ENCODE measurements around the gene SMTN. TPM values are rescaled to one million over a fixed set of nuclear protein-coding genes. Genes with fewer than 3 reads are reported as not detected.

SMTN gene
- total RNA-seq, 1 donor from 2014 or later = 9.8 TPM

DNA sequence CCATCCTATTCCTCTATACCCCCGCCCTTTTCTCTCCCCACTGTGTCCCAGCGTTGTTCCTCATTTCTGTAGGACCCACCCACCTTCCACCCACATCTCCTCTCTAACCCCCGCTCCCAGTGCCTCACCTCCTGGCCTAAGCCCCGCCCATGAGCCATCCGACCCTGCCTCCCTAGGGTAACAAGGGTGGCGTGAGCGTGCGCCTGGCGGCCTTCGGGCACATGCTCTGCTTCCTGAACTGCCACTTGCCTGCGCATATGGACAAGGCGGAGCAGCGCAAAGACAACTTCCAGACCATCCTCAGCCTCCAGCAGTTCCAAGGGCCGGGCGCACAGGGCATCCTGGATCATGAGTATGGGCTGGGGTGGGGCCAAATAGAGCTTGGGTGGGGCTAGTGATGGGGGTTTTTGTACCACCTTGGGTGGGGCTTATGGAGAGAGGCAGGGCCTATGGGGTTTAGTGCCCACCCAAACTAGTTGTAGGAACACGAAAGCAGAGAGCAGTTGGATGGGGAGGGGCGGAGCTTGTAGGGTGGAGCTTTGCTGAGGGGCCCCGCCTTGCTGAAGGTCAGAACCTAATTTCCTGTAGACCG, 46.2 kb downstream of the SMTN start:
- DNase-seq = no peak

DNA sequence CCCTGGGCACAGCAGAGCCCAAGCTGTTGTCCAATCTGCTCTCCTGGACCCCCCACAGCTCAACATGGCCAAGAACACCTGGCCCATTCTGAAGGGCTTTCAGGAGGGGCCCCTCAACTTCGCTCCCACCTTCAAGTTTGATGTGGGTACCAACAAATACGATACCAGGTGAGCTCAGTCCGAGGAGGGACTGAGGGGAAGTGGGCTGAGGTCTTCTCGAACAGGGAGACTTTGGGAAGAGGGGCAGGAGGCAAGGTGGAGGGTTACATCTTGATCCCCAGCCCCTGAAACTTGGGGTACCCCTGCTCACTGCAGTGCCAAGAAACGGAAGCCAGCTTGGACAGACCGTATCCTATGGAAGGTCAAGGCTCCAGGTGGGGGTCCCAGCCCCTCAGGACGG, 47.0 kb downstream of the SMTN start:
- DNase-seq = no peak

DNA sequence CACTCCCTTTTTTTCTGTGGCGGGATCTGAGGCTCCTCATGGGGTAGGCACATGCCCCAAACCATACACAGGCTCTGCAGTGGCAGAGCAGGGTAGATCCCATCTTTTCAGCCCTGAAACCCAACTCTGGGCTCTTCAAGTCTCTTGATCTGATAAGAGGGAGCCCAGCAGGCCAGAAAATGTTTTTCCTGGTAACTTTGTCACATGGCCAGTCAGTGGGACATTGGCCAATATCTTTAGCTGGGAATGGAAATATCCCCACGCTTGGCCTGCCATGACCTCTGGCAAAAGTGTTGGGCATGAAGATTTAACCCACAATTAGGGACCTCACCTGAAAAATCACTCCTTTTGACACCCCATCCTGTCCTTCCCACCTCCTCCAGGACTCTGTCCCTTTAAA, 49.8 kb downstream of the SMTN start:
- DNase-seq = no peak

DNA sequence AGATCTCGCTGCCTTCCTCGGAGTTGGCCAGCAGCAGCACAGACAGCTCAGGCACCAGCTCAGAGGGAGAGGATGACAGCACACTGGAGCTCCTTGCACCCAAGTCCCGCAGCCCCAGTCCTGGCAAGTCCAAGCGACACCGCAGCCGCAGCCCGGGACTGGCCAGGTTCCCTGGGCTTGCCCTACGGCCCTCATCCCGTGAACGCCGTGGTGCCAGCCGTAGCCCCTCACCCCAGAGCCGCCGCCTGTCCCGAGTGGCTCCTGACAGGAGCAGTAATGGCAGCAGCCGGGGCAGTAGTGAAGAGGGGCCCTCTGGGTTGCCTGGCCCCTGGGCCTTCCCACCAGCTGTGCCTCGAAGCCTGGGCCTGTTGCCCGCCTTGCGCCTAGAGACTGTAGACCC, 52.8 kb downstream of the SMTN start:
- DNase-seq = no peak

DNA sequence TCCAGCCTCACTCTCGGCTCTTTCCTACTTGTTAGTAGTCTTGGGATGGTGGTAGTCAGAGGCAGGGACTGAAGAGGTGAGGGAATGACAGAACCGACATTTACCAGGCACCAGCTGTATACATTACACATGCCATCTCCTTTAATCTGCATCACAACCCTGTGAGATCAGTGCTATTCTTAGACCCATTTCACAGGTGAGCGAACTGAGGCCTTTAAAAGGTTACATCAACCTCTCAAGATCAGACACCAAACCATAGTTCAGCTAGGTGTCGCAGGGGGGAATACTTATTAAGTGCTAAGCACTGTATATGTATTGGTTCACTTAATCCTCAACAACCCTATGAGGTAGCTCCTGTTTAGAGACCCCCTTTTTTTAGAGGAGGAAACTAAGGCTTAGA, 53.6 kb downstream of the SMTN start:
- no peak for DNase-seq

DNA sequence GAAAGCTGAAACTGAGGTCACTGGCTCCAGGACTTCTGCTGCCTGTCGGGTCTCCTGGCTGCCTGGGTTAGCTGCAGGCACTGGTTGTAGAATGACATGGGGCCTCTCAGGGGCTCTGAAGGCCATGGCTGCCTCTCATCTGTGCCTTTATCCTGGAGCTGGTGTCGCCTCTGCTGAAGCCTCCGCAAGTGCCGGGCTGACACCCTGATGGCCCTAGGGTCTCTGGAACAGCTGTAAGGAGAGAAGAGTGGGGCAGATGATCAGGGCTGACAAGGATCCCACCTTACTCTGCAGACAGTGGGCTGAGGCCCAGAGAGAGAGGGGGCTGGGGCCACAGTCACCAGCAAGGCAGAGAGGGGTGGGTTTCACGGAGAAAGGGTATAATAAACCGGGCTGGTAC, 54.6 kb downstream of the SMTN start:
- DNase-seq = no peak

DNA sequence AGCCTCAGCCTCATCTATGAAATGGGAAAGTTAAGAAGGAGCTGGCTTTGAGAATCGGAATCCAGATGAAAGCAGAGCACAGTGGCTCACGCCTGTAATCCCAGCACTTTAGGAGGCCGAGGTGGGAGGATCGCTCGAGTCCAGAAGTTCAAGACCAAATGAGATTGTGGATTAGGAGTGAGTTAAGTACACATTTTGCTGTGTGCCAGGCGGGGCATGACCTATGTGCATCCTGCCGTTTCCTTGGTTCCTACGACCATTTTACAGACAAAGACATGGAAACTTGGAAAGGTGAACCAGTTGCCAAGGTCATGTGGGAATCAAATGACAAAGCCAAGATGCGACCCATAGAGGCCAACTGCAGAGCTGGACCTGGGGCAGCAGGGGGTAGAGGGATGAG, 55.0 kb downstream of the SMTN start:
- DNase-seq = no peak

DNA sequence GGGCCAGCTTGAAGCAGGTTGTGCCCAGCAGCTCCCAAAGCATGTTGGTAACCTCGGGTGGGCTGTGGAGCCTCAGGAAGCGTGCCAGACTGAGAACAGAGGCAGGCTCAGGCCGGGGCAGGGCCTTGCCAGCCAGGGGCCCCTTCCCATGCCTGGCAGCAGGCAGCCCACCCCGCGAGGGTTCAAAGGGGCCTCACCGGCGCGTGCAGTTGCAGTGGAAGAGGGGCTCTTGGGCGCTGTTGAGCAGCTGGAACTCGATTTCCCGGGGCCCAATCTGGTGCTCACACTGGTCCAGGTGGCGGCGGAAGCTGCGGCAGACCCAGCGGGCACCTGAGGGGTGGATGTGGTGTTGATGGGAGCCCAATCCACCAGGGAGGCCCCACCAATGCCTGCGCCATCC, 55.6 kb downstream of the SMTN start:
- no peak for DNase-seq

DNA sequence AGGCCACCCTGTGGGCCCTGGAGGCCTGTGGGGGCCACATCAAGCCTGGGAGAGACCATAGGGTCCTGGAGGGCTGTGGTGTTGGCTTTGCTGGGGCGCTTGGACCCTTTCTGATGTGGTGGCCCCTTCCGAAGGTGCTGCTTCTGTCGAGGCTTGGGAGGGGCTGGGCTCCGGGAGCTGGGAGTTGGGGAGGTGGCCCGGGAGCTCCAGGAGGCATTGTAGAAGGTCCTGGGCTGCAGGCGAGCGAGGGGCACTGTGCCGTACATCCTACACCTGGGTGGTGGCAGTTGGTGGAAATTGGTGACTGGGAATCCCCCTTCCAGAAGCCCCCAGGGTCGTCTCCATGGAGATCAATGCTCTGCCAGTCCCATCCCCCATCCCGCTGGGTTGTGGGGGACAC, 56.6 kb downstream of the SMTN start:
- DNase-seq = no peak

DNA sequence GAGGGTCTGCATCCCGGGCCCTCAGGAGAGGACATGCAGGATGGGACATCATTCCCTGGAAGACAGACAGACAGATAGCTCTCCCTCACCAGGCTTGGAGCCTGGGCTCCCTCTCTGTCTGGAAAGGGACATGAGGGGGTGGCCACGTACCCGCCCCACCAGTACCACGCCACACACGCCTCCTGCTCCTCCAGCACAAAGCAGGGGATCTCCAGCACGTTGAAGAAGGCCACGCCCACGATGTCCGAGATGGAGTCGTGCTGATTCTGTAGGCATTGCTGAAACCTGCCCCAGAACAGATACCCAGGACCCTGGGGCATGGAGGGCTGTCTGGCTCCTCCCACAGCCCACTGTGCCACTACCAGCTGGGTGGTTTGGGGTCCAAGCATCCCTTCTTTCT, 57.0 kb downstream of the SMTN start:
- no peak for DNase-seq

DNA sequence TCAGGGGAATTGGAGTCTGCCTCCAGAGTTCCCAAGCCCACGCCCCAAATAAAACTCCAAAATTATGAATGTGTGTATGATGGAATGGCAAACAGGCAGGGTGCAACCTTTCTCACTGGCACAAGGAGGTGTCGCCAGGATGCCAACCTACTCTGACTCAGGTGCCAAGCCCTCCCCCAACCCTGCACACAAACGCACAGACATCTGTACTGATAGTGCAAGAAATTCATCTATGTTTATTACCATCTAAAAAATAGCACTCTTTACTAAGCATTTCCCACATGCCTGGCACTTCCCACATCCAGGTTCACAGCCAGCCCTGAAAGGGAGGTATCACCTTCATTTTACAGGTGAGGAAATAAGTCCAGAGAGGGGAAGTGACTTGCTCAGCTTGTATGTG, 57.9 kb downstream of the SMTN start:
- no peak for DNase-seq

DNA sequence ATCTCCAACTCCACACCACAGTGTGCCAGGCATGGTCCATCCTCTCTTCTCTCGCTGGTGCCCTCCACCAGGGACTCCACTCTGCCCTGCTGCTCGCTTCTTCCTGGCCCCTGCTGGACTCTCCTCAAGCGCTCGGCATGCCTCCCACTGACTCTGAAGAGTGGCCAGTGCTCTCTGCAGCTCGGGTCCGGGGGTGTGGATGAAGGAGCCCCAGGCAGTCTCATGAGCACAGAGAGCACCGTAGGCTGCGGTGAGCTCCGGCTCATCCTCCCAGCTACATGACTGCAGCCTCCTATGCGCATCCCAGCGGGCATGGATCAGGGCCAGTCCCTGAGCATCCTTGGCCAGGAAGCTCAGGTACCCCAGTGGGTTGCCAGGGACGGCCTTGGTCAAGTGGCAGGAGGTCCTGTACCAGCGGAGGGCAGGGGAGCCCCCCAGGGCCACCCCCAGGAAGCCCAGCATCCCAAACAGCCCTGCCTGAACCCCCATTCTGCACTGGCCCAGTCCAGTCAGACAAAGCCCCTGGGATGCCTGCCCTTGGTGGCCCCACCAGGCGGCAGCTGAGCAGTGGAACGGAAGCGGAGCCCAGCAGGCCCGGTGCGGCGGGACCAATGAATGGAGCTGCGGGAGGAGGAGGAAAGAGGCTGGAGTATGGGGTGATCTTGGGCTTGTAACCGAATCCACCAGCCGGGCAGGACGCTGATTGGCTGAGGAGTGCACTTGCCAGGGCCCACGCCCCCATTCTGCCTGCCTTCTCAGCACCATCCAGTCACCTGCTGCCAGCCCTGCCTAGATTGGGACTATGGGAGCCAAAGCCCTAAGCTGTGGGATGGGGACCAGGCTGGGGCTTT, 59.0 kb downstream of the SMTN start, which contains the start of gene PLA2G3:
Gene PLA2G3, minus strand, starts transcription at position 643 of the 851 bp plus-strand sequence. Its CDS starts 154 bp downstream, at position 489.
- DNase-seq = no peak

DNA sequence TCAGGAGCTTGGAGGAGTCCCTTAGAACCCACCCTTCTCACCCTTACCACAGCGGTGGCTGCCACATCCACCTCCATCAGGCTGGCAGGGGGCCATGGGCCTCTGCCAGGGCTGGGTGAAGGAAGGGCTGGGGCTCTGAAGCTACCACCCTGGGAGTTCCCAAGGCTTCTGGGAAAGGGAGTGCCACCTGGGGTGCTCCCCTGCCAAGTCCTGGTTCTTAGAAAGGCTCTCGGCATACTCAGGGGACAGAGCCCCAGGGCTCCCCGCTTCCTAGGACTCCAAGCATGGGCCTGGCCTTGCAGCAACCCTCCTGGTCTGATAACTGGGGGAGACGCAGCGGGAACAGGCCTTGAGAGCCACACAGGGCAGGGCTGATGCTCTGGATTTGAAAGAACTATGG, 59.6 kb downstream of the SMTN start:
- DNase-seq = no peak

DNA sequence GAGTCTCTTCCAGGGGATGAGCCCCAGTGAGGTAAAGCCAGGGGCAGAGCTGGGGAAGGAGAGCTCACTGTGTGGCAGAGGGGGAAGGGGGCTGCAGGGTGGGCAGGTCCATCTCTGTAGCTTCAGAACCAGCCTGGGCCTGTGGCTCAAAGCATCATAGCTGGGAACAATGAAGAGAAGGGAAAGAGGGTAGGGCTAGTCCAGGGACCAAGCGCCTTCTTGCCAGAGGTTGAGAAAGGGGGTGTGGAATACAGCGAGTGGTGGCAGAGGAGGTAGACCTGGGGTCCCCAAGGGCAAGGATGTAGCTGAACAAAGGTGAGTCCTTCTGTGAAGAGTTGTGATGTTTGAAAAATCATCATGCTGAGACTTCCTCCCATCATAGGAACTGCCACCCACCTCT, 60.4 kb downstream of the SMTN start:
- no peak for DNase-seq

DNA sequence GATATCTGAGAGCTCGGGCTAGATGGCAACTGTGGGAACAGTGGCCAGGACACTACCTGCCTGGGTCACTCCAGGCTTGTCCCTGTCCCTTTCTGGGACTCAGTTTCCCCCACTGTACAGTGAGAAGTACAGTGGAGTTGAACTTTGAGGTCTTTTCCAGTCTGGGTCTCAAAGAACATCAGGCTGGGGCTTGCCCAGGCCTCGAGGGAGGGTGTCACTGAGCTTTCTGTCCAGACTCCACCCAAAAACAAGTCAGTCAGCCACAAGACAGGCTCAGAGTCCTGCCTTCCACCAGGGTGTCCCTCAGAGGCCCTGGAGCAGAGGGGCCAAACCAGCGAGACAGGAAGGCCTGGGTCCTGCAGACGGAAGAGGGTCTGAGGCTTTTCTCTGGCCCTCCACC, 61.2 kb downstream of the SMTN start:
- no peak for DNase-seq

DNA sequence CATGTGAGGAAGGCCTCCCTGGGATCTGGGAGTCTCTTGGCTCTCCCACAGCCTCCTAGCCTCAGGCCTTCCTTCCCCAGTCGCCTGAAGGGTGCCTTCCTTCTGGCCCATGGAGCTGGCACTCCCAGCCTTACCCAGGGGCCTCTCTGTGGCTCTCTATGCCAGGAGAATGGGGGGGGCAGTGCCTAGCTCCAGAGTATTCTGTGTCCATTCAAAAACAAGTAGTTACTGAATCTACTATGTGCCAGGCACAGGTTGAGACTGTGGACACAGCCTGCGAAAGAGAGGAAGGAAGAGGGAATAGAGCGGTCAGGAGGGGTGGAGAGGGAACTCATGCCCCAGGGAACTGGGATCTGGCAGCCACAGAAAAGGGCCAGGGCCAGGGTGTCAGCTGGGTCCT, 61.9 kb downstream of the SMTN start:
- no peak for DNase-seq

DNA sequence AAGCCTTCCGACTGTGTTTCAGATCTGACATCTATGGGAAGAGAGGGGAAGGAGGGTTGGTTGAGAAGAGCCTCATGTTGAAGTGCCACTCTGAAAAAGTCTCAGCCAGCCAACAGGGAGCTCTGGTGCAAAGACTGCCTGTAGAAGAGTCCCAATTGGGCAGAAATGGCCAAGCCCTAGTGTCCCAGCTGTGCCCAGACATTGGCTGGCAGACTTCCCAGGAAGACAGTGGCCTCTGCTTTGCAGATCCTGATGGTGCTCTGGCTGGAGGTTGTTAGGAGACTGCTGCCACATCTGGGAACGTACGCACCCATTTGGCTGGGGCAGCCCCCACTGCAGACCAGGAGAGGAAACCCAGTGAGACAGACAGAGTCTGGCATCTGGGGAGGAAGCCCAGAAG, 62.4 kb downstream of the SMTN start:
- no peak for DNase-seq

DNA sequence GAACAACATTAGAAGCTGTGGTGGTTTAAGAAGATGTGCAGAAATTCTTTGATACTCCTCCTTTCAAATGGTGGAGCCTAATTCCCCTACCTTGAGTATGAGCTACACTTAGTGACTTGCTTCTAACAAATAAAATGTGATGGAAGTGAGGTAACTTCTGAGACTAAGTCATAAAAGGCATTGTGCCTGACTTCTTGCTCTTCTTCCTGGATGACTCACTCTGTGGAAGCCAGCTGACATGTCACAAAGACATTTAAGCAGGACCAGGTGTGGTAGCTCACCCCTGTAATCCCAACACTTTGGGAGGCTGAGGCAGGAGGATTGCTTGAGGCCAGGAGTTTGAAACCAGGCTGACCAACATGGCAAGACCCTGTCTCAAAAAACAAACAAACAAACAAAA, 63.1 kb downstream of the SMTN start:
- no peak for DNase-seq

DNA sequence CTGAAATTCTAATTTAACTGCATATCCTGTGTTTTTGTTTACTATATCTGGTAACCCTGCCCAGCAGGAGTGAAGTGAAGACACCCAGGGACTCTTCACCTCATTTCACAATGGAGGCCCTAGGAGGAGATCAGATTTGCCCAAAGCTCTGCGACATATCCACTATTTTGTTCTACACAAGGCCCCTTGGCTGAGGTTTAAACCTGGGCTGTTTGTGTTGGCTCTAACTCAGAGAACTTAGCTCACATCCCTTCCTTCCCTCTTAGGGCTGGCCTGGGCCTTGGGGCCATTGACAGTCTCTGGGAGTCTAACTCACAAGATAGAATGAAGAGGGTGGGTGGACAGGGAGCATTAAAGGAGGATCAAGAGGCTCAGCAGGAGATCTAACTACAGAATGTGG, 67.4 kb downstream of the SMTN start:
- DNase-seq = no peak

DNA sequence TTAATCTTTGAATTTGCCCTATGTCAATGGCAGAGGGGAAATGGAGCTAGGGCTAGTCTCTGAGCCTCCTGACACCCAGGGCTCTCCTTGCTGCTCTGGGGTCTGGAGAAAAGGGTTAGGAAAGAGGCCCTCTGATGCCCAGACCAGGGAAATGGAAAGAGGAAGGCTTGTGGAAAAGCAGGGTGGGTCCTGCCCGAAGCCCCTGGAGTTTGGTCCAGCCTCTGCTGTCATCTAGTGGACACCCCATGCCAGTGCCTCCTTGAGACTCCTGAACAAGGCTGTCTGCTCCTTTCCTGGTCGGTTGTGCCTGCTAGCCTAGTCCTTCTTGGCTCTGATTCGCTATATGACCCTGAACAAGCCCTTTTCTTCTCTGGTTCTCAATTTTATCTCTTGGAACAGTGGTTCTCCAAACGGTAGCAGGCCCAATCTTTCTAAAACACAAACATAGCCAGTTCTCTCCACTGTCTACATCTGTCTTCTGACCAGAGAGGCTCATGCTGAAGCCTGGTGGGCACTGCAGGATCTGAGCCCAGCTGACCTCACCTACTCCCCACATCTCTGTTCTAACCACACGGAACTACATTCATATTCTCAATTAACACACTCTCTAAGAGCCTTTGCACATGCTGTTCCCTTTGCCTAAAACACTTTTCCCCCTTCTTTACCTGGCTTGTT, 68.0 kb downstream of the SMTN start:
- DNase-seq = peak; percentile 14

DNA sequence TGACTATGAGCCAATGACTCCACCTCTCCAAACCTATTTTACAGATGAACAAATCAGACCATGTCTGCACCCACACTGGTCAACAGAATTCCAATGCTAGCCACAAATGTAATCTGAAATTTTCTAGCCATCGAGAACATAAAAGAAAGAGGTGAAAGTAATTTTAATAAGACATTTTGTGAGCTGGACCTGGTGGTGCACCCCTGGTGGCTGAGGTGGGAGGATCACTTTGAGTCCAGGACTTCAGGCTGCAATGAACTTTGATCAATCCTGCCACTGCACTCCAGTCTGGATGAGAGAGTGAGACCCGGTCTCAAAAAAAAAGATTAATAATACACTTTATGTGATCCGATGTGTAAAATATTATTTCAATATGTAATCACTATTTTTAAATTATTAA, 69.5 kb downstream of the SMTN start:
- DNase-seq = no peak

DNA sequence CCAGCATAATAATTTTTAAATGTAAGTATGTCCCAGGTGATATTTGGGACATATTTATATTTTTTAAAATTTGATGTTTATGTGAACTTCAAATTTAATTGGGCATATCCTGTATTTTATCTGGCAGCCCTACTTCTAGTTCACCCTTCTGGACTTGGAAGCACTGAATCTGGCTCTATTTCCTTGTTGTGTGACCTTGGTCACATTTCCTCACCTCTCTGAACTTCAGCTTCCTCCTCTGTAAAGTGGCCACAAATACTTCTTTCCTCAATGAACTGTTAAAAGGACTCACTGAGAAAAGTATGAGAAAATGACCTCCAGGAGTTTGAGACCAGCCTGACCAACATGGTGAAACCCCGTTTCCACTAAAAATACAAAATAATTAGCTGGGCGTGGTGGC, 70.8 kb downstream of the SMTN start:
- no peak for DNase-seq

DNA sequence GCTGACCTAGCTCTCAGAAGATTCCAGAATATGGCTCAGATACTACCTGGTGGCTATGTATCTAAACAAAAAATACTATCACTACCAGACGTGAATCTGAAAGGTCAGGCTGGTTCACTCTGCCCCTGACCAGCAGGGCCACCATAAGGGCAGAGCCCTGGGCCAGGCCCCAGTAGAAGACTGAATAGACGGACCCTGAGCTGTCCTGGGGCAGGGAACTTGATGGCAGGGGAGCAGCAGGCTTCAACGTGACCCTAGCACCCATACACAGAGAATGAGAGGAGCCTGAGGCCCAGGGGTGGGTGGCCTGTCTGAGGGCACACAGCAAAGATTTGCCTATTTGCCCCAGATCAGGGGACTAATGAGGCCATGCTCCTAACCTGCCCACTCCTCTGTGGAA, 72.2 kb downstream of the SMTN start:
- no peak for DNase-seq

All from occipital lobe (tissue), 2 donors.